Hepatocyte (in vitro differentiated cells): ENCODE data around the gene OSBPL10. TPM values are rescaled to one million over a fixed set of nuclear protein-coding genes. Genes with fewer than 3 reads are reported as not detected.

ENCODE experiments used
- DNase-seq: peaks from one replicate; pipeline ENCODE4 v3.0.0-alpha.2; 2016; ENCODE audit warnings: low spot score
- H2AFZ ChIP-seq: fragments of 200-600 bp; sonication (generic); 2 replicates; pipeline ENCODE4 v1.6.0; 2016; ENCODE audit warnings: antibody characterized with exemption, mild to moderate bottlenecking
- H3K27ac ChIP-seq: fragments of 200-600 bp; sonication (generic); 2 replicates; pipeline ENCODE4 v1.5.1; 2016; ENCODE audit warnings: mild to moderate bottlenecking
- H3K27me3 ChIP-seq: fragments of 200-600 bp; sonication (generic); 2 replicates; pipeline ENCODE4 v1.6.1; 2016
- H3K36me3 ChIP-seq: fragments of 200-600 bp; sonication (generic); replicated peaks from 2 replicates; pipeline ENCODE4 v1.5.1; 2016; ENCODE audit warnings: low read depth; ENCODE audit not compliant: insufficient read depth
- H3K4me1 ChIP-seq: fragments of 200-600 bp; sonication (generic); 2 replicates; pipeline ENCODE4 v1.5.1; 2016; ENCODE audit warnings: mild to moderate bottlenecking, moderate library complexity; ENCODE audit not compliant: insufficient read depth
- H3K4me2 ChIP-seq: fragments of 200-600 bp; sonication (generic); 2 replicates; pipeline ENCODE4 v1.6.0; 2016
- H3K4me3 ChIP-seq: fragments of 200-600 bp; sonication (generic); 2 replicates; pipeline ENCODE4 v1.5.1; 2016; ENCODE audit warnings: mild to moderate bottlenecking
- H3K79me2 ChIP-seq: fragments of 200-600 bp; sonication (generic); 2 replicates; pipeline ENCODE4 v1.6.0; 2017; ENCODE audit warnings: mild to moderate bottlenecking
- H3K9me2 ChIP-seq: fragments of 200-600 bp; sonication (generic); replicated peaks from 2 replicates; pipeline ENCODE4 v1.6.0; 2017; ENCODE audit warnings: mild to moderate bottlenecking; ENCODE audit not compliant: insufficient read depth
- H3K9me3 ChIP-seq: fragments of 200-600 bp; sonication (generic); 2 replicates; pipeline ENCODE4 v1.5.1; 2016; ENCODE audit warnings: low read depth, mild to moderate bottlenecking
- H4K20me1 ChIP-seq: fragments of 200-600 bp; sonication (generic); 2 replicates; pipeline ENCODE4 v1.6.0; 2016; ENCODE audit warnings: mild to moderate bottlenecking; ENCODE audit not compliant: insufficient read depth, poor library complexity, severe bottlenecking
- CTCF ChIP-seq: fragments of 200-600 bp; sonication (generic); IDR thresholded peaks from 2 replicates; pipeline ENCODE4 v1.5.1; 2016; ENCODE audit warnings: antibody characterized with exemption, mild to moderate bottlenecking; ENCODE audit not compliant: poor library complexity
- EZH2 ChIP-seq: fragments of 200-600 bp; sonication (generic); IDR thresholded peaks from 2 replicates; pipeline ENCODE4 v1.6.1; 2016; ENCODE audit warnings: antibody characterized with exemption, mild to moderate bottlenecking, borderline replicate concordance
- EZH2phosphoT487 ChIP-seq: fragments of 200-600 bp; sonication (generic); IDR thresholded peaks from one replicate; pipeline ENCODE4 v1.6.1; 2018; ENCODE audit warnings: antibody characterized with exemption, mild to moderate bottlenecking, low read depth, moderate library complexity; ENCODE audit not compliant: unreplicated experiment, severe bottlenecking
- WGBS: methylation state at CpG from one replicate; pipeline ENCODE4 v1.1.6; 2016; ENCODE audit warnings: low lambda C conversion rate; ENCODE audit errors: missing lambda C conversion rate; 5-methylcytosine and 5-hydroxymethylcytosine counted together
- polyA plus RNA-seq: library from polyadenylated mRNA; unstranded; fragments of >200 nt; fragmentation: Nextera tagmentation; extraction: Ambion mirVana; gene quantifications from 2 replicates; pipeline ENCODE4 v1.2.1, GENCODE V29; 2016
- total RNA-seq: library from RNA; depleted of rRNA; stranded (reverse); fragments of >200 nt; gene quantifications from 2 replicates; pipeline ENCODE4 v1.2.3, GENCODE V29; 2014

Gene OSBPL10
- total and polyA plus RNA-seq, 2 experiments from 2014 or later = 18.2 to 32.8 TPM

GRCh38 chr3:31695280-31696008, 285.6 kb downstream of the OSBPL10 start:
- no peaks in the 10 kb centered on the region for H3K79me2 ChIP-seq
- no peak overlapping the region for H2AFZ ChIP-seq
- no peaks in the 10 kb centered on the region for H3K36me3 ChIP-seq
- H3K4me1 ChIP-seq = no peaks in the 10 kb centered on the region
- peak; percentile 38 for DNase-seq
- H3K27me3 ChIP-seq = no peaks in the 10 kb centered on the region
- no peaks in the 10 kb centered on the region for H3K9me3 ChIP-seq
- no peak for TF ChIP-seq EZH2
- peak; percentile 15 for TF ChIP-seq CTCF
- TF ChIP-seq EZH2phosphoT487 = no peak
- H3K9me2 ChIP-seq = no peaks in the 10 kb centered on the region
- WGBS = 87% methylated on average over 2 of the region's 2 CpGs
- H3K4me2 ChIP-seq = no peak overlapping the region
- no peak overlapping the region for H3K4me3 ChIP-seq
- H4K20me1 ChIP-seq = no peaks in the 10 kb centered on the region
- H3K27ac ChIP-seq = no peak overlapping the region

GRCh38 chr3:31693346-31693745, 287.7 kb downstream of the OSBPL10 start:
- H3K9me3 ChIP-seq = no peaks in the 10 kb centered on the region
- H3K9me2 ChIP-seq = no peaks in the 10 kb centered on the region
- H3K27ac ChIP-seq = no peak overlapping the region
- H3K79me2 ChIP-seq = no peaks in the 10 kb centered on the region
- WGBS = 88% methylated on average over 5 of the region's 5 CpGs
- DNase-seq = no peak
- H3K4me2 ChIP-seq = no peak overlapping the region
- no peaks in the 10 kb centered on the region for H3K4me1 ChIP-seq
- H3K4me3 ChIP-seq = no peak overlapping the region
- no peaks in the 10 kb centered on the region for H4K20me1 ChIP-seq
- TF ChIP-seq CTCF (no peak), EZH2 (no peak), EZH2phosphoT487 (no peak)
- no peak overlapping the region for H2AFZ ChIP-seq
- H3K36me3 ChIP-seq = no peaks in the 10 kb centered on the region
- H3K27me3 ChIP-seq = no peaks in the 10 kb centered on the region

- Histone ChIP-seq H3K36me3 (no peaks in the 10 kb centered on the region), H3K4me3 (no peak overlapping the region), H3K27me3 (no peaks in the 10 kb centered on the region), H3K79me2 (no peaks in the 10 kb centered on the region), H2AFZ (no peak overlapping the region), H4K20me1 (no peaks in the 10 kb centered on the region), H3K9me2 (no peaks in the 10 kb centered on the region), H3K4me2 (no peak overlapping the region), H3K27ac (peak overlapping the region; percentile 80), H3K4me1 (no peaks in the 10 kb centered on the region), H3K9me3 (no peaks in the 10 kb centered on the region)
- WGBS = 71% methylated on average over 5 of the region's 5 CpGs
- no peak for DNase-seq
- TF ChIP-seq EZH2 (no peak), CTCF (no peak), EZH2phosphoT487 (no peak)
Observed at GRCh38 chr3:31692751-31693150, 288.3 kb downstream of the OSBPL10 start.
